ENCODE data around the gene ACYP2. TPM values are rescaled to one million over a fixed set of nuclear protein-coding genes. Genes with fewer than 3 reads are reported as not detected.
"Not testable (repeated sequence)": the region's sequence is repeated elsewhere in the genome, so short reads cannot be mapped to it uniquely, and the experiment has no call there.

Gene ACYP2
- polyA plus RNA-seq (ENCODE audit: insufficient read length): 25.1 TPM

- peak; percentile 96 for DNase-seq
These were observed at the start of gene ACYP2 for GRCh38 chr2:54115284-54116137. ACYP2 (plus strand) TSS chr2:54115615.

DNA sequence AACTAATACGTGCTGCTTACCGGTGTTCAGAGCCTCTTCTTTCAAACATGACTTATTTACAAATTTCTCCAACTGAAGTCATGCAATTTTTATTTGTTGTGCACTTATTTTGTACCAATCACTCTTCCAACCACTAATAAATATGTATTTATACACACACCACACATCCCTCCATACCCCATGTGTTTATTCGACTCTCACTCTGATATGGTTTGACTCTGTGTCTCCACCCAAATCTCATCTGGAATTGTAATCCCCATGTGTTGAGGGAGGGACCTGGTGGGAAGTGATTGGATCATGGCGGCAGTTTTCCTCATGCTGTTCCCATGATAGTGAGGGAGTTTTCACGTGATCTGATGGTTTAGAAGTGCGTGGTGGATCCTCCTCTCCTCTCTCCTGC is 49.5 kb upstream of the ACYP2 start:
- DNase-seq: no peak

- no peak for DNase-seq
These were observed 47.5 kb upstream of the ACYP2 start for GRCh38 chr2:54067851-54068375.

DNA sequence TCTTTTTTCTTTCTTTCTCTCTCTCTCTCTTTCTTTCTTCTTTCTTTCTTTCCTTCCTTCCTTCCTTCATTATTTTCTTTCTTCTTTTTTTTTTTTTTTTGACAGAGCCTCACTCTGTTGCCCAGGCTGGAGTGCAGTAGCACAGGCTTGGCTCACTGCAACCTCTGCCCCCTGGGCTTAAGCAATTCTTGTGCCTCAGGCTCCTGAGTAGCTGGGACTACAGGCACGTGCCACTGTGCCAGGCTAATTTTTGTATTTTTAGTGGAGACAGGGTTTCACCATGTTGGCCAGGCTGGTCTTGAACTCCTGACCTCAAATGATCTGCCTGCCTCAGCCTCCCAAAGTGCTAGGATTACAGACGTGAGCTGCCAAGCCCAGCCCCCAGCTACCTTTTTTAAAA is 42.9 kb upstream of the ACYP2 start:
- DNase-seq: not testable (repeated sequence)

GRCh38 chr2:54073796-54074195 is 41.6 kb upstream of the ACYP2 start:
- DNase-seq: no peak

- no peak for DNase-seq
These were observed 40.6 kb upstream of the ACYP2 start for GRCh38 chr2:54074606-54075341.

GRCh38 chr2:54076586-54076985 is 38.8 kb upstream of the ACYP2 start:
- DNase-seq: no peak

GRCh38 chr2:54077088-54077900 is 38.1 kb upstream of the ACYP2 start:
- DNase-seq: no peak

- no peak for DNase-seq
These were observed 36.1 kb upstream of the ACYP2 start for GRCh38 chr2:54079331-54079730.

- no peak for DNase-seq
These were observed 33.8 kb upstream of the ACYP2 start for GRCh38 chr2:54081574-54081973.

- no peak for DNase-seq
These were observed 32.4 kb upstream of the ACYP2 start for GRCh38 chr2:54083021-54083420.

DNA sequence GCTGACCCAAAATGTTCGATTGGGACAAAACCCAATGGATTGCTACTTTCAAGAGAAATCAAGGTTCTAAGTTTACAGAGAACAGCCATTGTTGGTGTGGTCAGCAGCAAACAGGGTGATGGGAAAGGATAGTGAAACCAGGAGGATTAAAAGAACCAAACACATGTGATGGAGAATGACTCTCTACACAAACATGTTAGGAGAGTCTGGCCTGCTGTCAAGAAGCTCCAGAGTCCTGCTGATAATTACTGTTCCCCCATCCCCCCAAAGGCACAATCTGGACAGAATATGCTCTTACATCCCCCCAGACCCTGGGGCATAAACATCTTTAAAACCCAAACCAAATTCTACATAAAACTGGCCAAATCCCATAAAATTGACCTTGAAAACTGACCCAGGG is 32.0 kb upstream of the ACYP2 start:
- DNase-seq: no peak

DNA sequence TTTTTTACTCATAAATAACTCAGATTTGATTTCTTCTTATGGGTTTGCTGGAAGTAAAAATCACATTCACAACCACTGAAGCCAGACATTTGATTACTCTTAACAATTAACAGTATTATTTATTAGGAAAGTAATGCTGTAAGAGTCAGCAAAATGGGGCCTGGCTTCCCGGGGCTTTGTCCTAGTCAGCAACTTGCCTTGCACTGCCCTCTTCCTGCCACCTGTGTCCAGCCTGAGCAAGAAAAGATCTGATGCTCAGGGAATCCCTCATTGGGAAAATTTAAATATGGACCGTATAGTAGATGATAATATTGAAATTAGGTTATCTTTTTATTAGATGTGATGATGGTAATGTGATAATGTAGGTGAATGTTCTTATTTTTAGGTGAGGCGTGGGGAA is 30.8 kb upstream of the ACYP2 start:
- no peak for DNase-seq

- no peak for DNase-seq
These were observed 30.3 kb upstream of the ACYP2 start for GRCh38 chr2:54085069-54085468.

- DNase-seq: no peak
These were observed 29.3 kb upstream of the ACYP2 start for GRCh38 chr2:54086157-54086556.

- peak; percentile 43 for DNase-seq
These were observed 27.2 kb upstream of the ACYP2 start for GRCh38 chr2:54088191-54088634.

DNA sequence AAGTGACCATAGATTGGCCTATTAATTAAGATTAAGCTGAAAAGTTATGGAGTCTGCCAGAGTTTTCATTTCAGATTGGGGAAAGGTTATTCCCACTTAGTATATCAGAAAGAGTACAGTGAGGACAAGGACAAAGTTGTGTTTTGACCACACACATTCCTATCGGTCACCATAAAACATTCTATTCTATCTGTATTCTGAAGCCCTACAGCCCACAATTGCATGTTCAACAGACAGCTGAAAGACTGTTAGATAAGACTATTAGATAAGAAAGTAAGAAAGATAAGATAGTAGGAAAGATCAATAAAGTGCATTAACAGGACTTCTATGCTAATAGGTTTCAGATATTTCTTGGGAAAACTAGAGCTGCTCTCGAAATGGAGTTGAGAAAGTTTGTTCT is 26.7 kb upstream of the ACYP2 start:
- DNase-seq: no peak

DNA sequence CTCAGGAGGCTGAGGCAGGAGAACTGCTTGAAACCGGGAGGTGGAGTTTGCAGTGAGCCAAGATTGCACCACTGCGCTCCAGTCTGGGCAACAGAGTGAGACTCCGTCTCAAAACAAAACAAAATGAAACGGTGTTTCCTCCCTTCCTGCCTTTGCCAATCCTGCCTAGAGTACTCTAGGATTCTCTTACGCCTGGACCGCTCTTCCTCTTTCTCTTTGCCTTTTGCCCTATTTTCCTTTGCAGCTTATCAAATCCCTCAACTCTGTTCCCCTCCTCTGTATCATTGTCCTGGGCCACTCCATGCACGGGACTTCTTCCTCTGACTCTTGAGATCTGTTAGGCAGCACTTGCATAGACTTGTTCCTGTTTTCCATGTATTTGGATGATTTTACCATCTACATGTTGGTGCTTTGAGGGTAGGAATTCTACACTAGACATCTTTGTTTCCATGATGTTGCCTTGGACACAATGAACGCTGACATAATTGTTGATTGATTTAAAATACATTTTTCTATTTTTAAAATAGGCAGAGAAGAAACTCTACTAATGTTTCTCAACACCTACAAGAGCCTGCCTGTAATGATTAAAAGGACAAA is 24.8 kb upstream of the ACYP2 start:
- no peak for DNase-seq

- no peak for DNase-seq
These were observed 22.5 kb upstream of the ACYP2 start for GRCh38 chr2:54092940-54093339.

DNA sequence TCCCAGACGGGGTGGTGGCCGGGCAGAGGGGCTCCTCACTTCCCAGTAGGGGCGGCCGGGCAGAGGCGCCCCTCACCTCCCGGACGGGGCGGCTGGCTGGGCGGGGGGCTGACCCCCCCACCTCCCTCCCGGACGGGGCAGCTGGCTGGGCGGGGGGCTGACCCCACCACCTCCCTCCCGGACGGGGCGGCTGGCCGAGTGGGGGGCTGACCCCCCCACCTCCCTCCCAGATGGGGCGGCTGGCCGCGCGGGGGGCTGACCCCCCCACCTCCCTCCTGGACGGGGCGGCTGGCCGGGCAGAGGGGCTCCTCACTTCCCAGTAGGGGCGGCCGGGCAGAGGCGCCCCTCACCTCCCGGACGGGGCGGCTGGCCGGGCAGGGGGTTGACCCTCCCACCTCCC is 20.0 kb upstream of the ACYP2 start:
- DNase-seq: not testable (repeated sequence)

- DNase-seq: not testable (repeated sequence)
These were observed 19.3 kb upstream of the ACYP2 start for GRCh38 chr2:54096141-54096540.

GRCh38 chr2:54097124-54097523 is 18.3 kb upstream of the ACYP2 start:
- no peak for DNase-seq
